Measurements from ENCODE around the gene SPINK8.

- no peak for TF ChIP-seq CTCF (conservative IDR thresholded peaks at IDR 0.05; ENCODE audit: low read depth, low read length)
- TF ChIP-seq USF2 (IDR thresholded peaks at IDR 0.05; ENCODE audit: low read depth, low read length) = no peak
- no peak for TF ChIP-seq ELK1 (IDR thresholded peaks at IDR 0.05; ENCODE audit: borderline replicate concordance, low read depth, low read length)
- TF ChIP-seq POLR2A (IDR thresholded peaks at IDR 0.05; ENCODE audit: low read depth, low read length) = no peak
- TF ChIP-seq MXI1 (IDR thresholded peaks at IDR 0.05; ENCODE audit: borderline replicate concordance, low read depth, low read length) = no peak
- no peak for TF ChIP-seq SMC3 (IDR thresholded peaks at IDR 0.05; ENCODE audit: low read depth, low read length)
- no peak for TF ChIP-seq CEBPB (IDR thresholded peaks at IDR 0.05; ENCODE audit: low read depth, low read length)
- no peak for TF ChIP-seq BHLHE40 (IDR thresholded peaks at IDR 0.05; ENCODE audit: low read depth, low read length)
- TF ChIP-seq CHD1 (IDR thresholded peaks at IDR 0.05; ENCODE audit: low read depth, low read length) = no peak
These were observed 33.4 kb downstream of the SPINK8 start for GRCh38 chr3:48299746-48300712.
